Right lobe of liver (tissue), 6 donors: ENCODE data around the gene LIPG. TPM values are rescaled to one million over a fixed set of nuclear protein-coding genes. Genes with fewer than 3 reads are reported as not detected.

Experiments
- ATAC-seq, 4 donors: fragments of 200-7000 bp; cut with Tn5 transposase; one replicate each; pipeline ENCODE4 v1.9.1; 2020; ENCODE audit warnings: mild to moderate bottlenecking in 4 of 4, moderate library complexity in 4 of 4
- DNase-seq, 3 donors: peaks; one replicate each; pipeline ENCODE4 v3.0.0-alpha.2; 2020
- H3K27ac ChIP-seq, 3 donors: fragments of 200-600 bp; one replicate each; pipeline ENCODE4 v1.8.0; 2022
- H3K27me3 ChIP-seq, 2 donors: fragments of 200-600 bp; one replicate each; pipeline ENCODE4 v1.8.0; 2022
- H3K36me3 ChIP-seq, 4 donors: fragments of 200-600 bp; sonication (generic) in 1 of 4; one replicate each; pipeline versions ENCODE4 v1.5.1 to v1.8.0; 2017 to 2022; ENCODE audit warnings: control low read depth in 1 of 4
- H3K4me1 ChIP-seq, 4 donors: fragments of 200-600 bp; sonication (generic) in 1 of 4; one replicate each; pipeline versions ENCODE4 v1.5.1 to v1.8.0; 2017 to 2022; ENCODE audit warnings: control low read depth in 1 of 4
- H3K4me3 ChIP-seq, 3 donors: fragments of 200-600 bp; one replicate each; pipeline ENCODE4 v1.8.0; 2022
- H3K9me3 ChIP-seq, 4 donors: fragments of 200-600 bp; sonication (generic) in 1 of 4; one replicate each; pipeline versions ENCODE4 v1.5.1 to v1.8.0; 2017 to 2022; ENCODE audit warnings: control low read depth in 1 of 4
- CTCF ChIP-seq, 4 donors: fragments of 200-600 bp in 3 of 4; fragments of 450-650 bp in 1 of 4; IDR thresholded peaks; one replicate each; pipeline versions ENCODE4 v1.5.1 to v1.8.0; 2016 to 2022; ENCODE audit warnings: antibody characterized with exemption in 4 of 4, mild to moderate bottlenecking in 2 of 4
- POLR2A ChIP-seq: fragments of 450-650 bp; IDR thresholded peaks from one replicate; pipeline ENCODE4 v1.6.1; 2017; ENCODE audit warnings: antibody characterized with exemption, mild to moderate bottlenecking
- WGBS: methylation state at CpG from one replicate; pipeline ENCODE4 v1.1.6; 2018; ENCODE audit warnings: low coverage, low lambda C conversion rate; ENCODE audit not compliant: insufficient coverage; ENCODE audit errors: missing lambda C conversion rate; 5-methylcytosine and 5-hydroxymethylcytosine counted together
- intact Hi-C, 2 donors: fragments of 100-400 bp; cut with DNase I; formaldehyde crosslinking; loops; one replicate each; pipeline versions ENCODE4 v1.11.2 to v1.14.1; 2022
- total RNA-seq, 6 experiments: library from RNA; depleted of rRNA in 2 of 6; stranded (reverse); fragments of >200 nt in 2 of 6; fragmentation: NEBNext Ultra II Directional in 3 of 6; extraction: Animal tissue kit (Norgen Biotek cat#: 25700) in 3 of 6; gene quantifications; one replicate each; pipeline versions ENCODE4 v1.1.0 to v1.2.4, GENCODE V29; 2016 to 2023
- donor health status: DM: no; HTN: yes; CAD: no.
- donor health status: DM: no; HTN: no; CAD: no.
- donor health status: DM: no; HTN: no; CAD: no.
- donor health status: DM: no; HTN: yes; CAD: no.
- donor health status: DM: no; HTN: yes; CAD: no.

LIPG gene
- total RNA-seq, 6 experiments from 2014 or later = 35.0 to 120 (median 59.1) TPM

GRCh38 chr18:49585781-49586663 lies 24.2 kb downstream of the LIPG start:
- DNase-seq = no peak
- WGBS = 77% methylated on average over 4 of the region's 9 CpGs
- no peaks in the 10 kb centered on the region for H3K9me3 ChIP-seq
- H3K27me3 ChIP-seq = no peaks in the 10 kb centered on the region
- peak overlapping the region in 1 of 3 donors; percentile 0 for H3K27ac ChIP-seq
- intact Hi-C loops = no loop called here
- peak in 1 of 4 donors; percentile 31 for ATAC-seq
- no peak for TF ChIP-seq POLR2A
- no peak for TF ChIP-seq CTCF (IDR thresholded peaks at IDR 0.05)
- H3K4me1 ChIP-seq = peaks cover 0 to 21% (median 4%) of the 10 kb centered on the region in 4 donors
- no peak overlapping the region for H3K4me3 ChIP-seq
- peaks cover 0 to 76% (median 40%) of the 10 kb centered on the region in 4 donors for H3K36me3 ChIP-seq

GRCh38 chr18:49588171-49588570 lies 26.3 kb downstream of the LIPG start:
- TF ChIP-seq CTCF (IDR thresholded peaks at IDR 0.05) (no peak), POLR2A (no peak)
- Histone ChIP-seq H3K9me3 (no peaks in the 10 kb centered on the region), H3K4me3 (no peak overlapping the region), H3K27ac (no peak overlapping the region), H3K4me1 (peaks cover 0 to 37% (median 7%) of the 10 kb centered on the region in 4 donors), H3K36me3 (peaks cover 0 to 56% (median 30%) of the 10 kb centered on the region in 4 donors), H3K27me3 (no peaks in the 10 kb centered on the region)
- 79% methylated on average over 5 of the region's 6 CpGs for WGBS
- DNase-seq (no peak), ATAC-seq (no peak)
- intact Hi-C loops = no loop called here

GRCh38 chr18:49588971-49589370 lies 27.1 kb downstream of the LIPG start:
- no peak for DNase-seq
- H3K9me3 ChIP-seq = no peaks in the 10 kb centered on the region
- TF ChIP-seq POLR2A (no peak), CTCF (IDR thresholded peaks at IDR 0.05) (no peak)
- H3K27ac ChIP-seq = no peak overlapping the region
- intact Hi-C loops = no loop called here
- no peak for ATAC-seq
- H3K36me3 ChIP-seq = peaks cover 0 to 48% (median 27%) of the 10 kb centered on the region in 4 donors
- H3K4me1 ChIP-seq = peaks cover 0 to 37% (median 7%) of the 10 kb centered on the region in 4 donors
- H3K4me3 ChIP-seq = no peak overlapping the region
- 84% methylated on average over 4 of the region's 12 CpGs for WGBS
- no peaks in the 10 kb centered on the region for H3K27me3 ChIP-seq

- Histone ChIP-seq H3K27ac (peak overlapping the region in 1 of 3 donors; percentile 29), H3K27me3 (no peaks in the 10 kb centered on the region), H3K36me3 (peaks cover 0 to 45% (median 24%) of the 10 kb centered on the region in 4 donors), H3K4me1 (peaks cover 0 to 30% (median 7%) of the 10 kb centered on the region in 4 donors), H3K9me3 (no peaks in the 10 kb centered on the region), H3K4me3 (no peak overlapping the region)
- intact Hi-C loops = no loop called here
- 80% methylated on average over 1 of the region's 10 CpGs for WGBS
- peak in 3 of 4 donors; percentile 15 to 45 (median 18) for ATAC-seq
- TF ChIP-seq POLR2A (no peak), CTCF (IDR thresholded peaks at IDR 0.05) (no peak)
- no peak for DNase-seq
Observed at GRCh38 chr18:49590608-49591007, 28.8 kb downstream of the LIPG start.
